Neutrophil (primary cell): ENCODE results near the gene GRHPR.

Source experiments
- H3K27ac ChIP-seq: fragments of 200-600 bp; sonication (generic); 2 replicates; pipeline ENCODE4 v1.5.1; 2016; ENCODE audit warnings: mild to moderate bottlenecking, moderate library complexity
- H3K27me3 ChIP-seq: fragments of 200-600 bp; sonication (generic); 2 replicates; pipeline ENCODE4 v1.6.0; 2016; ENCODE audit warnings: mild to moderate bottlenecking
- H3K36me3 ChIP-seq: fragments of 200-600 bp; sonication (generic); 2 replicates; pipeline ENCODE4 v1.5.1; 2017
- H3K4me1 ChIP-seq, 2 experiments: fragments of 200-600 bp in 1 of 2; sonication (generic) in 1 of 2; 1 replicate in 1 of 2; 2 replicates in 1 of 2; pipeline versions ENCODE4 v1.5.1 to v1.6.1; 2013 to 2016; ENCODE audit warnings: low read depth in 1 of 2, low read length in 1 of 2, mild to moderate bottlenecking in 1 of 2, moderate library complexity in 1 of 2; ENCODE audit not compliant: control insufficient read depth in 1 of 2, insufficient read depth in 1 of 2
- H3K4me3 ChIP-seq, 2 experiments: fragments of 200-600 bp in 1 of 2; sonication (generic) in 1 of 2; 1 replicate in 1 of 2; 2 replicates in 1 of 2; pipeline ENCODE4 v1.5.1; 2013 to 2016; ENCODE audit warnings: low read depth in 1 of 2, low read length in 1 of 2, mild to moderate bottlenecking in 1 of 2, moderate library complexity in 1 of 2
- H3K9me3 ChIP-seq: fragments of 200-600 bp; sonication (generic); 2 replicates; pipeline ENCODE4 v1.5.1; 2016
- TF ChIP-seq, protein P1 (sequence below): fragments of 200-600 bp; sonication (generic); IDR thresholded peaks from 2 replicates; pipeline ENCODE4 v1.5.1; 2016; ENCODE audit warnings: antibody characterized with exemption

Gene GRHPR

DNA sequence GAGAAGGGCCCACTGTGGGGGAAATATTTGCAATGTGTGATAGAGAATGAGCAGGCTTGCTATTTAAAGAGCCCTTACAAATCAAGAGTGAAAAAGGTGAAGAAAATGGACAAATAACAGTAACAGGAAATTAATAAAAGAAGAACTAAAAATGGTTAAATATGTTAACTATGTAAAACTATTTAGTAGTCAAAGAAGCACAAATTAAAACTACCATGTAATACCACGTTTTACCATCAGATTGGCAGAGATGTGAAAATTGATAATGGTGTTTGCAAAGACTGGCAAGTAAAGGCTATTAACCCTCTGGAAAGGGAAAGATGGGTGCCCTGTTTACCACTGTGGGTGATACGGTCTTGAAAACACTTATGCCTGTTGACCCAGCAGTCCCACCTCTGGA, 23.2 kb upstream of the GRHPR start:
- H3K4me1 ChIP-seq = peaks cover 0 to 6% of the 10 kb centered on the region in 2 experiments
- H3K27me3 ChIP-seq = no peaks in the 10 kb centered on the region
- H3K4me3 ChIP-seq = no peak overlapping the region
- H3K9me3 ChIP-seq = no peaks in the 10 kb centered on the region
- TF ChIP-seq, protein P1, sequence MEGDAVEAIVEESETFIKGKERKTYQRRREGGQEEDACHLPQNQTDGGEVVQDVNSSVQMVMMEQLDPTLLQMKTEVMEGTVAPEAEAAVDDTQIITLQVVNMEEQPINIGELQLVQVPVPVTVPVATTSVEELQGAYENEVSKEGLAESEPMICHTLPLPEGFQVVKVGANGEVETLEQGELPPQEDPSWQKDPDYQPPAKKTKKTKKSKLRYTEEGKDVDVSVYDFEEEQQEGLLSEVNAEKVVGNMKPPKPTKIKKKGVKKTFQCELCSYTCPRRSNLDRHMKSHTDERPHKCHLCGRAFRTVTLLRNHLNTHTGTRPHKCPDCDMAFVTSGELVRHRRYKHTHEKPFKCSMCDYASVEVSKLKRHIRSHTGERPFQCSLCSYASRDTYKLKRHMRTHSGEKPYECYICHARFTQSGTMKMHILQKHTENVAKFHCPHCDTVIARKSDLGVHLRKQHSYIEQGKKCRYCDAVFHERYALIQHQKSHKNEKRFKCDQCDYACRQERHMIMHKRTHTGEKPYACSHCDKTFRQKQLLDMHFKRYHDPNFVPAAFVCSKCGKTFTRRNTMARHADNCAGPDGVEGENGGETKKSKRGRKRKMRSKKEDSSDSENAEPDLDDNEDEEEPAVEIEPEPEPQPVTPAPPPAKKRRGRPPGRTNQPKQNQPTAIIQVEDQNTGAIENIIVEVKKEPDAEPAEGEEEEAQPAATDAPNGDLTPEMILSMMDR = no peak
- H3K36me3 ChIP-seq = no peaks in the 10 kb centered on the region
- no peak overlapping the region for H3K27ac ChIP-seq

DNA sequence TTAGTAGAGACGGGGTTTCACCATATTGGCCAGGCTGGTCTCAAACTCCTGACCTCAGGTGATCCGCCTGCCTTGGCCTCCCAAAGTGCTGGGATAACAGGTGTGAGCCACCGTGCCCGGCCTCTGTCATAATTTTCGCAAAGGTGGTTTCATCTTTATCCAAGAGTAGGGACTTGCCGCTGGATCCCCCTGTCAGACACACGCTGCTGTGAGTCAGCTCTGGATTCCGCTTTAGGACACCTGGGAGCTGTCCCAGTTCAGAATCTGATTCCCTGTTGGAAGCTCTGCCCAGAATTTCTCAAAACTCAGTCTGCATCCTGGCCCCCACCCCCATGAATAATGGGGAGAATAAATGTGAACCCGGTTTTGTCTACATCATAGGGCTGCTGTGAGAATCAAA, 17.9 kb upstream of the GRHPR start:
- TF ChIP-seq, protein P1 = no peak
- no peak overlapping the region for H3K4me3 ChIP-seq
- no peak overlapping the region for H3K27ac ChIP-seq
- no peaks in the 10 kb centered on the region for H3K36me3 ChIP-seq
- no peaks in the 10 kb centered on the region for H3K4me1 ChIP-seq
- H3K9me3 ChIP-seq = no peaks in the 10 kb centered on the region
- no peaks in the 10 kb centered on the region for H3K27me3 ChIP-seq

DNA sequence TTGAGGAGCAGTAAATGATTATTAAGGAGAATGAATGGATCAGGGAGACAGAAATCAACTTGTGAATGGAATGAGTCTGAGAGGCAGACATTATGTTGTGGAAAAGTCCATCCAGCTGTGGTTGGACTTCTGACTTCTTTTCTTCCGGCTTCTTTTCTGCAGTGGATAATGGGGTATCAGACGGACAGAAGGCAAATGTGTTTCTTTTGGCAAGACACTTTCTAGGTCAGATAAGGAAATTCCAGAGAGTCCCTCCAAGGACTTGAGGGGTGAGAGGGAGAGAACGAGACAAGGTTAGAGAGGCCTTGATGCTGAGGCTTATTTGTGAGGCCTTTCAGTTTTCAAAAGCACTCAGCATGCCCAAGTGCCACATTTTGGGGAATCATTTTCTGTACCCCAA, 17.1 kb upstream of the GRHPR start:
- Histone ChIP-seq H3K36me3 (no peaks in the 10 kb centered on the region), H3K27me3 (no peaks in the 10 kb centered on the region), H3K27ac (no peak overlapping the region), H3K9me3 (no peaks in the 10 kb centered on the region), H3K4me3 (no peak overlapping the region), H3K4me1 (no peaks in the 10 kb centered on the region)
- TF ChIP-seq, protein P1 = no peak

DNA sequence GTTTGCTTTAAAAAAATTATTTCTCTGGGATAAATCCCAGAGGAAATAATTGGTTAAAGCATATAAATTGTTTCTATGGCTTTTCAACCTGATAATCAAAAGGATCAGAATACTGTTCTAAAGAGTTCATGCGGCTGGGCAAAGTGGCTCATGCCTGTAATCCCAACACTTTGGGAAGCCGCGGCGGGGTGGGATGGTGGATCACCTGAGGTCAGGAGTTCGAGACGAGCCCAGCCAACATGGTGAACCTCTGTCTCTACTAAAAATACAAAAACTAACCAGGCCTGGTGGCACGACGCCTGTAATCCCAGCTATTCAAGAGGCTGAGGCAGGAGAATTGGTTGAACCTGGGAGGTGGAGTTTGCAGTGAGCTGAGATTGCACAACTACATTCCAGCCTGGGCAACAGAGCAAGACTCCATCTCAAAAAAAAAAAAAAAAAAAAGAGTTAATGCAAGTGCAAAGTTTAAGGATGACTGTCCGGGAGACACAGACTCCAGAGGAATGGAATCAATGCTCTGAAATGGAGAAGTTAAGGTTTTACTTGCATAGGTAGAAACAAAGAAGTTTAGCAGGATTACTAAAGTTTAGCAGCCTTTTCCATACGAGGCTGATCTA, 16.6 kb upstream of the GRHPR start:
- Histone ChIP-seq H3K36me3 (no peaks in the 10 kb centered on the region), H3K4me1 (no peaks in the 10 kb centered on the region), H3K9me3 (no peaks in the 10 kb centered on the region), H3K27ac (no peak overlapping the region), H3K27me3 (no peaks in the 10 kb centered on the region), H3K4me3 (no peak overlapping the region)
- TF ChIP-seq, protein P1 = no peak

DNA sequence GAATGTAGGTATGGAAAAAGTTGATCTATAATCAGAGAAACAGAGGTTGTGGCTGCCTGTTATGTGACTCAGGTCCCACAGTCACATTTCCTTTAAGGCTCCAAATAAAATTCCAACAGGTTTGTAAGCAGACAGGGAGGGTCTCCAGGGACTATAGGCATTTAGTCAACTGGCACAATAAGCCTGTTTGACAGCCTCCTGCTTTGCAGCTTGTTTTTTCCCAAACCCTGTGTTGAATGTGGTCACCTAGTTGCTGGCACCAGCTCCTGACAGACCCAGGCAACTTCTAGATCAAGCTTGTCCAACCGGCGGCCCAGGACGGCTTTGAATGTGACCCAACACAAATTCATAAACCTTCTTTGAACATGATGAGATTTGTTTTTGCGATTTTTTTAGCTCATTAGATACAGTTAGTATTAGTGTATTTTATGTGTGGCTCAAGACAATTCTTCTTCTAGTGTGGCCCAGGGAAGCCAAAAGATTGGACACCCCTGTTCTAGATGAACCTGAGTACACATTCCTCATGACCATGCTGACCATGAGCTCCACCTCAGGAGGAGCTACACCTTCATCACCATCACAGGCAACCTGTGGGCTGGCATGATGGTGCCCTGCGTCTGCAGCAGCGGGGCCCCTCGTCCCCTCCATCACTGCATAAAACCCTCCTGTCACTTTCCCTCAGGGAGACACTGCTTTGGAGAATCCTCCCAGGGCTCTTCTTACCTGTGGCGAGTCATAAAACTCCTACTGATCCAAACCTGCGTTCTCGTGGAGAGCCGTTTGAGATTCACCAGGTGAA, 15.7 kb upstream of the GRHPR start:
- H3K36me3 ChIP-seq = no peaks in the 10 kb centered on the region
- no peaks in the 10 kb centered on the region for H3K9me3 ChIP-seq
- H3K4me1 ChIP-seq = no peaks in the 10 kb centered on the region
- H3K27ac ChIP-seq = no peak overlapping the region
- no peaks in the 10 kb centered on the region for H3K27me3 ChIP-seq
- TF ChIP-seq, protein P1 = no peak
- H3K4me3 ChIP-seq = no peak overlapping the region
